Erythroblast (primary cell): ENCODE data around the gene SLC17A8.

Experiments
- GATA1 ChIP-seq: IDR thresholded peaks from 2 replicates; pipeline ENCODE4 v1.6.1; 2011; ENCODE audit warnings: low read depth, mild to moderate bottlenecking, control low read depth, low read length, moderate library complexity
- POLR2A ChIP-seq: IDR thresholded peaks from 2 replicates; pipeline ENCODE4 v1.6.1; 2011; ENCODE audit warnings: mild to moderate bottlenecking, low read length

DNA sequence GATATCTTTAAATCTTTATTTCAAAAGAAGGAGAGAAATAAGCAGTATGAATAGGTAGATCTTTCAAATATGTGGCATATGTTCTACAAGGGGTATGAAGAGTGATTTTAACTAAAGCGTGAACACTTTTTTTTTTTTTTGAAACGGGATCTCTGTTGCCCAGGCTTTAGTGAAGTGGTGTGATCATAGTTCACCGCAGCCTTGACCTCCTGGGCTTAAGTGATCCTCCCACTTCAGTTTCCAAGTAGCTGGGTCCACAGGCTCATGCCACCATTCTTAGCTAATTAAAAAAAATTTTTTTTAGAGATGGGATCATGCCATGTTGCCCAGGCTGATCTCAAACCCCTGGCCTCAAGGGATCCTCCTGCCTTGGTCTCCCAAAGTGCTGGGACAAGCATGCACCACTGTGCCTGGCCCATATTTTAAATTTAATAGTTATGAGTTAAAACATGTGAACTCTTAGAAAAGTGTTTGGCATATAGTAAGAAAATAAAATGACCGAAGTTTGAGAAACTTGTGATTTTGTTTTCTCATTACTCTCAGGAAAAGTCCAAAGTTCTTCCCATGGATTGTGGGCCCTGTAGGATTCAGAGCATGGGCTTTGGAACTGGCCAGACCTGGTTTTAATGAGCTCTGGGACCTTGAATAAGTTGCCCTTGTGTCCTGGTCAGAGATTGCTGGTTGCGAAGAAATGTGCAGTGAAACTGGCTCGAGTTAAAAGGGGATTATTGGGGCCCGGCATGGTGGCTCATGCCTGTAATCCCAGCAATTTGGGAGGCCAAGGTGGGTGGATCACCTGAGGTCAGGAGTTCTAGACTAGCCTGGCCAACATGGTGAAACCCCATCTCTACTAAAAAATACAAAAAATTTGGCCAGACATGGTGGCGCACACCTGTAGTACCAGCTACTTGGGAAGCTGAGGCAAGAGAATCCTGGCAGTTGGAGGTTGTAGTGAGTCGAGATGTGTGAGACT, 27.0 kb downstream of the SLC17A8 start:
- no peak for TF ChIP-seq POLR2A
- no peak for TF ChIP-seq GATA1
